ENCODE data around the gene GRIPAP1. TPM values are rescaled to one million over a fixed set of nuclear protein-coding genes. Genes with fewer than 3 reads are reported as not detected.

Gene GRIPAP1
- total RNA-seq, 1 experiment from 2014 or later, result 51.0 TPM

DNA sequence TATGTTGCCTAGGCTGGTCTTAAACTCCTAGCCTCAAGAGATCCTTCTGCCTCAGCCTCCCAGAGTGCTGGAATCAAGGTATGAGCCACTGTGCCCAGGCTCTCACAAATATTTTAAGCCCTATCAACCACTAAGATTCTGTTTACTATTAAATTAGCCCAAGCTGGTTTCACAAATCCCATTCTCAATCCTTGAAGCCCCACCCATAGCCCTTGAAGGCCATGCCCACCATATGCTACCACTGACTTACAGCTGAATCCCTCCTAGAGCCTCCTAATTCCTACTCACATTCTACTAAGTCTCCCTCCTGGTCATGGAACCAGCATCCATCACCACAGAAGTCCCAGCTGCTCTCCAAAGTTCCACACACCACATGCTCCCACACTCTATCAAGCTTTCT, 9.7 kb downstream of the GRIPAP1 start:
- Histone ChIP-seq H3K9me3 (ENCODE audit: control insufficient read depth, insufficient read depth, low read depth, low read length) (no peaks in the 10 kb centered on the region), H3K4me1 (ENCODE audit: control insufficient read depth, insufficient read depth, low read length) (no peaks in the 10 kb centered on the region), H3K4me3 (ENCODE audit: low read depth in 2 of 2, low read length in 2 of 2) (no peak overlapping the region), H3K27me3 (ENCODE audit: control insufficient read depth, insufficient read depth, low read length) (no peaks in the 10 kb centered on the region), H3K36me3 (ENCODE audit: control insufficient read depth, insufficient read depth, low read length) (no peaks in the 10 kb centered on the region; the same call in none of the 2 replicates), H3K27ac (ENCODE audit: low read length) (no peak overlapping the region)
- no TSS peak for BruUV-seq (replicated peaks)
- intact Hi-C loops (cut with micrococcal nuclease; ENCODE audit: unreplicated experiment), result no loop called here
- ChIA-PET CTCF (no interaction called here), POLR2A (interaction anchor here (0.6 kb wide), 1 partner anchor 27 kb away, joined by 3 read pairs; no protein-coding TSS in a partner anchor)
- TF ChIP-seq, protein P1, sequence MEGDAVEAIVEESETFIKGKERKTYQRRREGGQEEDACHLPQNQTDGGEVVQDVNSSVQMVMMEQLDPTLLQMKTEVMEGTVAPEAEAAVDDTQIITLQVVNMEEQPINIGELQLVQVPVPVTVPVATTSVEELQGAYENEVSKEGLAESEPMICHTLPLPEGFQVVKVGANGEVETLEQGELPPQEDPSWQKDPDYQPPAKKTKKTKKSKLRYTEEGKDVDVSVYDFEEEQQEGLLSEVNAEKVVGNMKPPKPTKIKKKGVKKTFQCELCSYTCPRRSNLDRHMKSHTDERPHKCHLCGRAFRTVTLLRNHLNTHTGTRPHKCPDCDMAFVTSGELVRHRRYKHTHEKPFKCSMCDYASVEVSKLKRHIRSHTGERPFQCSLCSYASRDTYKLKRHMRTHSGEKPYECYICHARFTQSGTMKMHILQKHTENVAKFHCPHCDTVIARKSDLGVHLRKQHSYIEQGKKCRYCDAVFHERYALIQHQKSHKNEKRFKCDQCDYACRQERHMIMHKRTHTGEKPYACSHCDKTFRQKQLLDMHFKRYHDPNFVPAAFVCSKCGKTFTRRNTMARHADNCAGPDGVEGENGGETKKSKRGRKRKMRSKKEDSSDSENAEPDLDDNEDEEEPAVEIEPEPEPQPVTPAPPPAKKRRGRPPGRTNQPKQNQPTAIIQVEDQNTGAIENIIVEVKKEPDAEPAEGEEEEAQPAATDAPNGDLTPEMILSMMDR (IDR thresholded peaks at IDR 0.05), result no peak
- TF ChIP-seq SIN3A (IDR thresholded peaks at IDR 0.05; ENCODE audit: borderline replicate concordance, insufficient read depth, low read depth, low read length) (no peak), TCF7L2 (IDR thresholded peaks at IDR 0.05; ENCODE audit: low read depth, low read length) (no peak), POLR2AphosphoS5 (IDR thresholded peaks at IDR 0.05; ENCODE audit: low read depth, low read length) (no peak)
- TF ChIP-seq, protein P2, sequence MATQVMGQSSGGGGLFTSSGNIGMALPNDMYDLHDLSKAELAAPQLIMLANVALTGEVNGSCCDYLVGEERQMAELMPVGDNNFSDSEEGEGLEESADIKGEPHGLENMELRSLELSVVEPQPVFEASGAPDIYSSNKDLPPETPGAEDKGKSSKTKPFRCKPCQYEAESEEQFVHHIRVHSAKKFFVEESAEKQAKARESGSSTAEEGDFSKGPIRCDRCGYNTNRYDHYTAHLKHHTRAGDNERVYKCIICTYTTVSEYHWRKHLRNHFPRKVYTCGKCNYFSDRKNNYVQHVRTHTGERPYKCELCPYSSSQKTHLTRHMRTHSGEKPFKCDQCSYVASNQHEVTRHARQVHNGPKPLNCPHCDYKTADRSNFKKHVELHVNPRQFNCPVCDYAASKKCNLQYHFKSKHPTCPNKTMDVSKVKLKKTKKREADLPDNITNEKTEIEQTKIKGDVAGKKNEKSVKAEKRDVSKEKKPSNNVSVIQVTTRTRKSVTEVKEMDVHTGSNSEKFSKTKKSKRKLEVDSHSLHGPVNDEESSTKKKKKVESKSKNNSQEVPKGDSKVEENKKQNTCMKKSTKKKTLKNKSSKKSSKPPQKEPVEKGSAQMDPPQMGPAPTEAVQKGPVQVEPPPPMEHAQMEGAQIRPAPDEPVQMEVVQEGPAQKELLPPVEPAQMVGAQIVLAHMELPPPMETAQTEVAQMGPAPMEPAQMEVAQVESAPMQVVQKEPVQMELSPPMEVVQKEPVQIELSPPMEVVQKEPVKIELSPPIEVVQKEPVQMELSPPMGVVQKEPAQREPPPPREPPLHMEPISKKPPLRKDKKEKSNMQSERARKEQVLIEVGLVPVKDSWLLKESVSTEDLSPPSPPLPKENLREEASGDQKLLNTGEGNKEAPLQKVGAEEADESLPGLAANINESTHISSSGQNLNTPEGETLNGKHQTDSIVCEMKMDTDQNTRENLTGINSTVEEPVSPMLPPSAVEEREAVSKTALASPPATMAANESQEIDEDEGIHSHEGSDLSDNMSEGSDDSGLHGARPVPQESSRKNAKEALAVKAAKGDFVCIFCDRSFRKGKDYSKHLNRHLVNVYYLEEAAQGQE (IDR thresholded peaks at IDR 0.05; ENCODE audit: insufficient read depth in 1 of 2, low read depth in 2 of 2, low read length in 1 of 2), result no peak
- ATAC-seq (no peak), DNase-seq (ENCODE audit: low read depth, low spot score) (no peak)
- in situ Hi-C loops (cut with HindIII; ENCODE audit: low pct_unique_long_range_greater_than_20kb, low sequenced_read_pairs), result no loop called here

GRCh38 chrX:48989483-48989882, 12.6 kb downstream of the GRIPAP1 start:
- Histone ChIP-seq H3K4me1 (ENCODE audit: control insufficient read depth, insufficient read depth, low read length) (no peaks in the 10 kb centered on the region), H3K9me3 (ENCODE audit: control insufficient read depth, insufficient read depth, low read depth, low read length) (no peaks in the 10 kb centered on the region), H3K4me3 (ENCODE audit: low read depth in 2 of 2, low read length in 2 of 2) (no peak overlapping the region), H3K27ac (ENCODE audit: low read length) (no peak overlapping the region), H3K27me3 (ENCODE audit: control insufficient read depth, insufficient read depth, low read length) (no peaks in the 10 kb centered on the region), H3K36me3 (ENCODE audit: control insufficient read depth, insufficient read depth, low read length) (no peaks in the 10 kb centered on the region; the same call in 1 of the 2 replicates)
- DNase-seq (ENCODE audit: low read depth, low spot score) (no peak), ATAC-seq (no peak)
- in situ Hi-C loops (cut with HindIII; ENCODE audit: low pct_unique_long_range_greater_than_20kb, low sequenced_read_pairs), result no loop called here
- no TSS peak for BruUV-seq (replicated peaks)
- CTCF ChIA-PET, result no interaction called here
- POLR2A ChIA-PET, result no interaction called here
- intact Hi-C loops (cut with micrococcal nuclease; ENCODE audit: unreplicated experiment), result no loop called here
- TF ChIP-seq, protein P2 (IDR thresholded peaks at IDR 0.05; ENCODE audit: insufficient read depth in 1 of 2, low read depth in 2 of 2, low read length in 1 of 2), result no peak
- TF ChIP-seq TCF7L2 (IDR thresholded peaks at IDR 0.05; ENCODE audit: low read depth, low read length) (no peak), POLR2AphosphoS5 (IDR thresholded peaks at IDR 0.05; ENCODE audit: low read depth, low read length) (no peak), SIN3A (IDR thresholded peaks at IDR 0.05; ENCODE audit: borderline replicate concordance, insufficient read depth, low read depth, low read length) (no peak)
- TF ChIP-seq, protein P1 (IDR thresholded peaks at IDR 0.05), result no peak
